Mucosa of rectum (tissue), 2 donors: ENCODE results near the gene SUV39H1.
"Not testable (repeated sequence)": the region's sequence is repeated elsewhere in the genome, so short reads cannot be mapped to it uniquely, and the experiment has no call there.

Experiments used
- H3K27ac ChIP-seq, 2 donors: one replicate each; pipeline ENCODE4 v1.7.0; 2013; ENCODE audit warnings: inconsistent platforms in 2 of 2, low read depth in 2 of 2, low read length in 2 of 2
- H3K27me3 ChIP-seq, 2 donors: one replicate each; pipeline ENCODE4 v1.7.0; 2013; ENCODE audit warnings: low read length in 2 of 2; ENCODE audit not compliant: control insufficient read depth in 2 of 2, insufficient read depth in 2 of 2
- H3K36me3 ChIP-seq, 2 donors: one replicate each; pipeline ENCODE4 v1.7.0; 2013; ENCODE audit warnings: low read length in 2 of 2; ENCODE audit not compliant: control insufficient read depth in 2 of 2, insufficient read depth in 2 of 2
- H3K4me1 ChIP-seq, 2 donors: one replicate each; pipeline ENCODE4 v1.7.0; 2013; ENCODE audit warnings: low read length in 2 of 2, mild to moderate bottlenecking in 1 of 2; ENCODE audit not compliant: control insufficient read depth in 2 of 2, insufficient read depth in 2 of 2
- H3K4me3 ChIP-seq, 2 donors: one replicate each; pipeline ENCODE4 v1.7.0; 2013; ENCODE audit warnings: low read length in 2 of 2
- H3K9ac ChIP-seq, 2 donors: one replicate each; pipeline ENCODE4 v1.7.0; 2013; ENCODE audit warnings: low read length in 2 of 2, low read depth in 1 of 2, mild to moderate bottlenecking in 1 of 2
- H3K9me3 ChIP-seq, 2 donors: one replicate each; pipeline ENCODE4 v1.7.0; 2013; ENCODE audit warnings: low read length in 2 of 2; ENCODE audit not compliant: control insufficient read depth in 2 of 2
- donor health status: healthy.
- donor health status: Normal muscosa, but diverticular disease.

Gene SUV39H1

GRCh38 chrX:48684134-48684533 is 12.4 kb upstream of the SUV39H1 start:
- H3K4me3 ChIP-seq = peak overlapping the region; percentile 36 to 63

GRCh38 chrX:48685416-48685815 is 11.1 kb upstream of the SUV39H1 start:
- H3K36me3 ChIP-seq = peaks cover 0 to 2% of the 10 kb centered on the region in 2 donors
- H3K4me3 ChIP-seq = no peak overlapping the region
- no peaks in the 10 kb centered on the region for H3K4me1 ChIP-seq
- H3K27me3 ChIP-seq = no peaks in the 10 kb centered on the region
- H3K9me3 ChIP-seq = no peaks in the 10 kb centered on the region
- H3K9ac ChIP-seq = no peak overlapping the region
- H3K27ac ChIP-seq = no peak overlapping the region

More at GRCh38 chrX:48684134-48684533, 12.4 kb upstream of the SUV39H1 start:
- Histone ChIP-seq H3K9me3 (no peaks in the 10 kb centered on the region), H3K4me1 (no peaks in the 10 kb centered on the region), H3K36me3 (peaks cover 0 to 2% of the 10 kb centered on the region in 2 donors), H3K27me3 (no peaks in the 10 kb centered on the region), H3K27ac (peak overlapping the region in 1 of 2 donors; percentile 74), H3K9ac (peak overlapping the region; percentile 1 to 47)

- peaks cover 0 to 2% of the 10 kb centered on the region in 2 donors for H3K36me3 ChIP-seq
- no peaks in the 10 kb centered on the region for H3K9me3 ChIP-seq
- no peaks in the 10 kb centered on the region for H3K4me1 ChIP-seq
- no peak overlapping the region for H3K9ac ChIP-seq
- H3K4me3 ChIP-seq = no peak overlapping the region
- H3K27me3 ChIP-seq = no peaks in the 10 kb centered on the region
- H3K27ac ChIP-seq = no peak overlapping the region
Observed at GRCh38 chrX:48688531-48689150, 7.9 kb upstream of the SUV39H1 start.

- Histone ChIP-seq H3K4me1 (no peaks in the 10 kb centered on the region), H3K9ac (no peak overlapping the region), H3K36me3 (peaks cover 0 to 2% of the 10 kb centered on the region in 2 donors), H3K27me3 (no peaks in the 10 kb centered on the region), H3K9me3 (no peaks in the 10 kb centered on the region), H3K27ac (no peak overlapping the region), H3K4me3 (no peak overlapping the region)
Observed at GRCh38 chrX:48689208-48689920, 7.2 kb upstream of the SUV39H1 start.

GRCh38 chrX:48691746-48692145 is 4.8 kb upstream of the SUV39H1 start:
- not testable (repeated sequence) for H3K36me3 ChIP-seq, H3K27ac ChIP-seq, H3K27me3 ChIP-seq, H3K9me3 ChIP-seq, H3K4me1 ChIP-seq, H3K4me3 ChIP-seq, H3K9ac ChIP-seq

GRCh38 chrX:48694776-48695533 is 1.6 kb upstream of the SUV39H1 start:
- H3K9me3 ChIP-seq = no peaks in the 10 kb centered on the region
- peaks cover 0 to under 1% of the 10 kb centered on the region in 2 donors for H3K36me3 ChIP-seq
- H3K27ac ChIP-seq = no peak overlapping the region
- H3K4me3 ChIP-seq = no peak overlapping the region
- H3K4me1 ChIP-seq = peaks cover 0 to 8% of the 10 kb centered on the region in 2 donors
- H3K9ac ChIP-seq = no peak overlapping the region
- H3K27me3 ChIP-seq = no peaks in the 10 kb centered on the region

GRCh38 chrX:48695534-48695896 is 1.0 kb upstream of the SUV39H1 start:
- H3K4me3 ChIP-seq = peak overlapping the region; percentile 77 to 81
- H3K9me3 ChIP-seq = no peaks in the 10 kb centered on the region
- no peaks in the 10 kb centered on the region for H3K27me3 ChIP-seq
- peak overlapping the region; percentile 78 to 90 for H3K9ac ChIP-seq
- peak overlapping the region; percentile 82 to 86 for H3K27ac ChIP-seq
- peaks cover 0 to 6% of the 10 kb centered on the region in 2 donors for H3K36me3 ChIP-seq
- peaks cover 0 to 8% of the 10 kb centered on the region in 2 donors for H3K4me1 ChIP-seq

GRCh38 chrX:48695925-48696300 is 621 bp upstream of the SUV39H1 start:
- peak overlapping the region; percentile 77 to 81 for H3K4me3 ChIP-seq
- H3K27ac ChIP-seq = peak overlapping the region; percentile 82 to 86
- no peaks in the 10 kb centered on the region for H3K27me3 ChIP-seq
- H3K9me3 ChIP-seq = no peaks in the 10 kb centered on the region
- peaks cover 0 to 8% of the 10 kb centered on the region in 2 donors for H3K4me1 ChIP-seq
- peaks cover 0 to 10% of the 10 kb centered on the region in 2 donors for H3K36me3 ChIP-seq
- peak overlapping the region; percentile 78 to 90 for H3K9ac ChIP-seq

GRCh38 chrX:48696909-48697727 is 584 bp downstream of the SUV39H1 start:
- Histone ChIP-seq H3K27ac (peak overlapping the region in 1 of 2 donors; percentile 82), H3K9ac (peak overlapping the region; percentile 49 to 52), H3K36me3 (peaks cover 0 to 17% of the 10 kb centered on the region in 2 donors)

More at GRCh38 chrX:48696909-48697727, 584 bp downstream of the SUV39H1 start:
- Histone ChIP-seq H3K4me1 (peaks cover 0 to 8% of the 10 kb centered on the region in 2 donors), H3K4me3 (peak overlapping the region; percentile 77 to 81), H3K9me3 (no peaks in the 10 kb centered on the region), H3K27me3 (no peaks in the 10 kb centered on the region)
